Retinal pigment epithelial cell (primary cell): Measurements from ENCODE around the gene SH3RF3.

Experiments used
- DNase-seq: peaks from one replicate; pipeline ENCODE4 v3.0.0-alpha.2; 2010; ENCODE audit warnings: low read depth
- H3K4me3 ChIP-seq: 2 replicates; pipeline ENCODE4 v1.5.1; 2011; ENCODE audit warnings: mild to moderate bottlenecking, low read length, control low read depth, moderate library complexity
- TF ChIP-seq, protein P1 (sequence below): conservative IDR thresholded peaks from 2 replicates; pipeline ENCODE4 v1.5.1; 2011; ENCODE audit warnings: low read depth, low read length, control low read depth, inconsistent platforms

Gene SH3RF3

DNA sequence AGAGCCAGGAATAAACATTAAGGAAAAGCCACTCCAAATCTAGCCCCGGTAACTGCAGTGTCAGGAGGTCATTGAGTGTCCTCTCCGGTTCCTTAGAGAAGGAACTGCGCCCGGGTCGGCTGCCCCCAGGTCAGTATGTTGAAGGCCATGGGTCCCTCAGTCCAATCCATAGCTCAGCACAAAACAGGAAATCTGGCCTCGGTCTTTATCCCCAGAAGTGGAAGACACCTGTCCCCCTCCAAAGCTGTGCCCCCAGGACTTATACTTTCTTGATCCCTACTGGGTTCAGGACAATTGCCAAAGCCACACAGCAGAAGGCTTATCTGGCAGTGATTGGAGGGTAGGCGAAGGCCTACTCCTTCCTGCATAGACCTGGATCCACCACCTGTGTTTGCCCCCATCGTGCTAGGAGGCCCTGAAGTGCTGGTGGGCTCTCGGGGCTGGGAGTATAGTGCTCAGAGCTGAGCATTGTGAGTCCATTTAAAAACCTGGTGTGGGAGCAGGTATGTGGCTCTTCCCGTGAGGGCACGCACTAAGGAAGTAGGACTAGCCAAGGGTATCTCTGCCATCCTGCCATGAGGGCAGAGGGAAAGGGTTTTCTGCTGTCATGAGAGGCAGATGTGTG, 306.2 kb downstream of the SH3RF3 start:
- no peak overlapping the region for H3K4me3 ChIP-seq
- TF ChIP-seq, protein P1, sequence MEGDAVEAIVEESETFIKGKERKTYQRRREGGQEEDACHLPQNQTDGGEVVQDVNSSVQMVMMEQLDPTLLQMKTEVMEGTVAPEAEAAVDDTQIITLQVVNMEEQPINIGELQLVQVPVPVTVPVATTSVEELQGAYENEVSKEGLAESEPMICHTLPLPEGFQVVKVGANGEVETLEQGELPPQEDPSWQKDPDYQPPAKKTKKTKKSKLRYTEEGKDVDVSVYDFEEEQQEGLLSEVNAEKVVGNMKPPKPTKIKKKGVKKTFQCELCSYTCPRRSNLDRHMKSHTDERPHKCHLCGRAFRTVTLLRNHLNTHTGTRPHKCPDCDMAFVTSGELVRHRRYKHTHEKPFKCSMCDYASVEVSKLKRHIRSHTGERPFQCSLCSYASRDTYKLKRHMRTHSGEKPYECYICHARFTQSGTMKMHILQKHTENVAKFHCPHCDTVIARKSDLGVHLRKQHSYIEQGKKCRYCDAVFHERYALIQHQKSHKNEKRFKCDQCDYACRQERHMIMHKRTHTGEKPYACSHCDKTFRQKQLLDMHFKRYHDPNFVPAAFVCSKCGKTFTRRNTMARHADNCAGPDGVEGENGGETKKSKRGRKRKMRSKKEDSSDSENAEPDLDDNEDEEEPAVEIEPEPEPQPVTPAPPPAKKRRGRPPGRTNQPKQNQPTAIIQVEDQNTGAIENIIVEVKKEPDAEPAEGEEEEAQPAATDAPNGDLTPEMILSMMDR: no peak
- no peak for DNase-seq

DNA sequence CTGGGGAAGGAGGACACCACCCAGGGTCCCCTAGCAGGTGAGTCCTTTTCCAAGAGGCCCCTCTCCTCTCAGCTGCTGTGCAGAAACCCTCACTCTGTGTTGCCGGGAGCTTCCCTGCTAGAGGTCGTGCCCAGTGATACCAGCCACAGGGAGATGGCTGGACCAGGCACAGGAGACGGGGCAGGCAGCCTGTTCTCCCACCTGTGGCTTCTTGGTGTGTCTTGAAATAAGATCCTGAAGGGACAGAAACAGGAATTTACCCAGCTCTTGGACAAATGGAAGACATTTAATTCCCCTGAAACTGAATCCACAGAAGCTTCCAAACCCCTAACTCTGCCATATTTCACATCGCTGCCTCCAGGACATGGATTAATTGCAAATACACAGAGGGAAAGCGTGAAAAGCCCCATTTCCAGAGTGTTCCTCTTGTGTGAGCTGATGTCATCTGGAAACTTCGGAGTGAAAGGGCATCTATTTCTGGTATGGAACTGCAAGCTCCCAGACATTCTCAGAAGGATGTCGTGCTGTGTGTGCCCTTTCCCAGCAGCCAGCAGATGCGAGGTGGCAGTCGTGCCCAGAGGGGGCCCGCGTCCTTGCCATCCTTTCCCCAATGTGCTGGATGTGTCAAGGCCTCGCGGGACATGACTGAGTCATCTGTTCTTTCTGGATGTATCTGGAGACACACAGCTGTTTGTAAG, 307.0 kb downstream of the SH3RF3 start:
- H3K4me3 ChIP-seq: no peak overlapping the region
- TF ChIP-seq, protein P1: no peak
- DNase-seq: no peak

DNA sequence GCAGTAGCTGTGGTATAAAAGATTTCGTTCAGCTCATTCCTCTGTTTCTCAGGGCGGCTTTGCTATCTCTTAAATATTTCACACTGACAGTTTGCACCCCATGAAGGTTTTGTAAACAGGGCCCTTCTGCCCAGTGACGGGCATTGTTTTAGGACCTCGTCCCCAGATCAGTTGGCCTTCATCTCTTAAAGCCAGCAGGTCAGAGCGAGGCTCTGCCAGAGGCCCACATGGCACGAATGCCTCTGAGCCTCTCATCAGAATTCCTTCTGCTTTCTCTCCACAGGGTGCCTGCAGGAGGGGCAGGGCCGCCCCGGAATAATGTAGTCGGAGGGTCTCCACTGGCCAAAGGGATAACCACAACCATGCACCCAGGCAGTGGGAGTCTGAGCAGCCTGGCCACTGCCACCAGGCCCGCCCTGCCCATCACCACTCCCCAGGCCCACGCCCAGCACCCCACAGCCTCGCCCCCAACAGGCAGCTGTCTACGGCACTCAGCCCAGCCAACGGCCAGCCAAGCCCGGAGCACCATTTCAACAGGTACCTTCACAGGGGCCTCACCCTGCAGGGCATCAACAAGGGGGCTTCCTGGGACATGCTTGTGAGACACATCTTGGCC, 307.7 kb downstream of the SH3RF3 start:
- no peak for DNase-seq
- H3K4me3 ChIP-seq: no peak overlapping the region
- TF ChIP-seq, protein P1: no peak

DNA sequence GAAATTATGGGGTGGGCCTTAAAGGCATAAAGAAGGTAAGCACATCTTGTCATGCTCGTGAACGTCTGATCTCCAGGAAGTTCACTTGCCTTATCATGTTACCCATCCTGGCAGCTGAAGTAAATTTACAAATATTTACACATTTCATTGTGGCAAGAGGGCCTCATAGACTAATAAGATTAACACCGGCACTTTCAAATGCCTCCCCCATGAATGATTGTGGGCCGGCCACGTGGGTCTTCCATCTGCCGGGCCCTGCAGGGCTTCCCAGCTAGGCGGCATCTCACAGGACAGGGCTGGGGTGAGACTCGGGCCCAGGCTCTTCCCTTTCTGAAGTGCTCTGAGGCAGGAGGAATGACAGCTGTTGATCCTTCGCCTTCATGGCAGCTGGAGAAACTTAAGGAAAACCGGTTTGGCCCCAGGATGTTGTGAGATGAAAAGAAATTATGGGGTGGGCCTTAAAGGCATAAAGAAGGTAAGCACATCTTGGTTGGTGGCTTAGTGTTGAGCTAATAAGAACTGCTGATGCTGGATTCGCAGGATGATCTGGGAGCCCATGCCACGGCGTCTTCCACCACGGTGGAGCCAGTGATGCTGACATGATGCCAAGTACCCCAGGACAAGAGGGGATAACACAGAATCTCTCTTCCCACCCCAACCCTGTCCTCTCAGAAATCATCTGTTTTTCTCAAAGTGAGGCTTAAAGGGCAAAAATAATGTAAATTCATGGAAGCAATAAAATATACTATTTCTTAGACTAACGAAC, 308.5 kb downstream of the SH3RF3 start:
- TF ChIP-seq, protein P1: no peak
- no peak for DNase-seq
- no peak overlapping the region for H3K4me3 ChIP-seq

DNA sequence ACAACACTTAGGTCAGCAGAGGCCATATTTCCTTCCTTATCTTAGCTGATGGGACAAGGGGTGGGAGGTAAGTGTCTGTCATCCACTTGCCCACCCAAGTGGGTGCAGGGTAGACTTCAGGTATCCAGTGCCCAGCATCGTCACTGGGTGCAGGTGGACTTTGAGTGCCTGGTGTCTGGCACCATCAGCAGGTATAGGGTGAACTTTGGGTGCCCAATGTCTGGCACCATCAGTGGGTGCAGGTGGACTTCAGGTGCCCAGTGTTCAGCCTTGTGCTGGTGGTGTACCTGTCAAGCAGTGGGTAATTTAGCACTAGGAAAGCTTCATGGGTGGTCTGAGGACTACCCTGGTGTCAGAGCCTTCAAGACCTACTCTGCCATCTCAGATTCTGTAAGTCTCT, 309.1 kb downstream of the SH3RF3 start:
- TF ChIP-seq, protein P1: no peak
- no peak overlapping the region for H3K4me3 ChIP-seq
- DNase-seq: no peak

DNA sequence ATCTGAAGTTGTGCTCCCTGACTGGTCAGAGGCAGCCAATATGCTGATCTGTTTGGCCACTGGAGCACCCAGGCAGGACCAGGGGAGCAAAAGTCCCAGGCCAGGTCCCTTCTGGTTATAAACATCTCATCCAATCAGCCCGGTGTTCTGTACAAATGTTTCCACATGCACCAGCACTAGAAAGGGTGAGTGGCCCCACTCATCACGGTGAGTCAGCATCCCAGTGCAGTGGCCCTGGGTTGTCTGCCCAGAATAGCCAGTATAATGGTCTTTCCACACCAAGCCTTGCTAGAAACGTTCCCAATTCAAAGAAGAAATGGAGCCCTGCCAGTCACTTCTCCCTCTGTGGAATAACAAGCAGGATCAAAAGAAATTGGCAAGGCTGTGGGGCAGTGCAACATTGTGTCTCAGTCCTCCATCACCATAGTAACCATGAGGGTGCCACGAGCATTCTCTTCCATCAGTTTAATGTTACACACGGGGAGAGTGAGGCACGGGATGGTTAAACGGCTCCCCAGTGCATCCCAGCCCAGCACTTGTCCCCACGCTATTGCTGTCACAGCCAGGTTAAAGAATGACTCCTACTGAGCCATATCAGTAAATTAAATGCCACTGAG, 309.9 kb downstream of the SH3RF3 start:
- TF ChIP-seq, protein P1: no peak
- DNase-seq: no peak
- no peak overlapping the region for H3K4me3 ChIP-seq
